GM13977 (cell line): Measurements from ENCODE around the gene COQ8B.
"Not testable (repeated sequence)": the region's sequence is repeated elsewhere in the genome, so short reads cannot be mapped to it uniquely, and the experiment has no call there.

ENCODE experiments used
- DNase-seq: peaks from one replicate; pipeline ENCODE4 v3.0.0; 2012; ENCODE audit warnings: low spot score
- CTCF ChIP-seq: IDR thresholded peaks from 2 replicates; pipeline ENCODE4 v1.5.1; 2012; ENCODE audit warnings: mild to moderate bottlenecking, control low read depth; ENCODE audit not compliant: insufficient read depth; ENCODE audit errors: extremely low read depth, missing control alignments
- in situ Hi-C: fragments of 300-500 bp; cut with MboI; formaldehyde crosslinking; loops from one replicate; pipeline ENCODE4 v1.12.0; 2022; ENCODE audit warnings: low sequenced_read_pairs, low pct_unique_long_range_greater_than_20kb, mixed read lengths, inconsistent platforms; ENCODE audit not compliant: unreplicated experiment

Gene COQ8B

DNA sequence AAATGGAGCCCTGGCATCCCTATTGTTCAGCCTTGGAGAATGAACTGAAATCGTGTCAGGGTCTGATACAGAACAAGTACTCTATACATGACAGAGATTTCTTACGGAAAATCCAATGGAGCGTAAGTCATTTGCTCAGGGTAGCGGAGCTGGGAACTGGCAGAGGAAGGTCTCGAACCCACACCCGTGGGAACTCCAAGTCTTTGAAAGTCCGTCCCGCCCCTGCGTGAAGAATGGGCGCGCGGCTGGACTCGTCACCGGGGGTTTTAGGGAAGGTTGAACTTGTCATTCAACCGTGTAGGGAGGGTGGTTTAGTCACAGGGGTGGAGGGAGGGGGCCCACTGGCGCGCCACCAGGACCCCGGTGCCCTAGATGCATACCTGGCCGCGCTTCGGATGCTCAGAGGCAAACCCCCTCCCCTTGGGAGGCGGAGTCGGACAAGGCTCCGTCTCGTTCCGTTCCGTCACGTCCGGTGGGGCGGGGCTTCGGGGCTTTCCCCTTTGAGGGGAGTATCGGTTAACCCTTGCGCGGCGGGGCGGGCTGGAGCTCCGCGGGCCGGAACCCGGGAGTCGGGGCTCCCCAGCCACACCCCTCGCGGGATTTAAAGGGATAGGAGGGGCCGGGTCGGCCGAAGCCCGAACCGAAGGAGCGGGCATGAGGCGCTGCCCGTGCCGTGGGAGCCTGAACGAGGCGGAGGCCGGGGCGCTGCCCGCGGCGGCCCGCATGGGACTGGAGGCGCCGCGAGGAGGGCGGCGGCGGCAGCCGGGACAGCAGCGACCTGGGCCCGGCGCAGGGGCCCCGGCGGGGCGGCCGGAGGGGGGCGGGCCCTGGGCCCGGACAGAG, at the start of gene COQ8B, which contains the start of gene ITPKC:
Gene COQ8B (minus strand): TSS at position 405 of the 843 bp plus-strand sequence. CDS start 2,254 bp downstream, outside the sequence.
Gene ITPKC (plus strand): TSS at position 631 of the 843 bp plus-strand sequence. CDS start 24 bp downstream, at position 655.
- in situ Hi-C loops, result no loop called here
- no peak for TF ChIP-seq CTCF
- DNase-seq, result peak; percentile 98

DNA sequence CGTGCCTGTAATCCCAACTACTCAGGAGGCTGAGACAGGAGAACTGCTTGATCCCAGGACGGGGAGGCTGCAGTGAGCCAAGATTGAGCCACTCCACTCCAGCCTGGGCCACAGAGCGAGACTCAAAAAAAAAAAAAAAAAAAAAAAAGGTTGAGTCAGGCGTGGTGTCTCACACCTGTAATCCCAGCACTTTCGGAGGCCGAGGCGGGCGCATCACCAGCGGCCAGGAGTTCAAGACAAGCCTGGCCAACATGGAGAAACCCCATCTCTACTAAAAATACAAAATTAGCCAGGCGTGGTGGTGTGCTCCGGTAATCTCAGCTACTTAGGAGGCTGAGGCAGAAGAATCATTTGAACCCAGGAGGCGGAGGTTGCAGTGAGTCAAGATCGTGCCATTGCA, 49.7 kb upstream of the COQ8B start:
- DNase-seq, in situ Hi-C loops: not testable (repeated sequence)

DNA sequence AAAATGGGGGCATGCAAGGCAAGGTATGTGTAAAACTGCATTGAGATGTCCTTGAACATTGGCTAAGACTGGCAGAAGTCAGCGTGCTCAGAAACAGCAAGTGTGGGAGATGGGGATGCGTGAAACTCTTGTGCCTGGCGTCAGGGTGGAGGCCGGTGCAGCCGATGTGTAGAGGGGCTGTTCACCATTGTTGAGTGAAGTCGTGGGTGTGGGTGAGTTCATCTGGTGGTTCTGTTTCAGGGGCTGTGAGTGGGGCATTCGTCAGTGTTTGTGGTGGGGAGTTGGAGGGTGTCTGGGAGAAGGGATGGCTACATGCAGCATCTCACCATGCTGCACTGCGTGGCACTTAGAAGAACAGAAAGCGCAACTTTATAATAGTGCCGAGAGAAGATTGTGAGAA, 47.3 kb upstream of the COQ8B start:
- in situ Hi-C loops, result no loop called here
- no peak for DNase-seq
- no peak for TF ChIP-seq CTCF

DNA sequence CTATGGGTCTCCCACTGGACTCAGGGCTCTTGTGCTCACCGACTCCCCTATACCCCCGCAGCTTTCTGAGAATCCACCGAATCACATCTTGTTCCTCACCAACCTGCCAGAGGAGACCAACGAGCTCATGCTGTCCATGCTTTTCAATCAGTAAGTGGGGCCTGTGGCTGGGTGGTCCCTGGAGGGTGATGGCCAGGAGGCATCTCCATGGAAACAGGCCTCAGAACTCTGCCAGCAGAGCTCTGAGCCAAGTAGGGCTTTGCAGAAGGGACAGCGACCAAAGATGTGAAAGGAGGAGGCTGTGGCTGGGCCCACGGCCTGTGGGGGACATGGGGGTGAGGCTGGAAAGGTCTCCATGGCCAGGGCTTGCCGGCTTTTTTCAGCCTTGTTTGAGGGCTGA, 46.8 kb upstream of the COQ8B start:
- DNase-seq, result no peak

DNA sequence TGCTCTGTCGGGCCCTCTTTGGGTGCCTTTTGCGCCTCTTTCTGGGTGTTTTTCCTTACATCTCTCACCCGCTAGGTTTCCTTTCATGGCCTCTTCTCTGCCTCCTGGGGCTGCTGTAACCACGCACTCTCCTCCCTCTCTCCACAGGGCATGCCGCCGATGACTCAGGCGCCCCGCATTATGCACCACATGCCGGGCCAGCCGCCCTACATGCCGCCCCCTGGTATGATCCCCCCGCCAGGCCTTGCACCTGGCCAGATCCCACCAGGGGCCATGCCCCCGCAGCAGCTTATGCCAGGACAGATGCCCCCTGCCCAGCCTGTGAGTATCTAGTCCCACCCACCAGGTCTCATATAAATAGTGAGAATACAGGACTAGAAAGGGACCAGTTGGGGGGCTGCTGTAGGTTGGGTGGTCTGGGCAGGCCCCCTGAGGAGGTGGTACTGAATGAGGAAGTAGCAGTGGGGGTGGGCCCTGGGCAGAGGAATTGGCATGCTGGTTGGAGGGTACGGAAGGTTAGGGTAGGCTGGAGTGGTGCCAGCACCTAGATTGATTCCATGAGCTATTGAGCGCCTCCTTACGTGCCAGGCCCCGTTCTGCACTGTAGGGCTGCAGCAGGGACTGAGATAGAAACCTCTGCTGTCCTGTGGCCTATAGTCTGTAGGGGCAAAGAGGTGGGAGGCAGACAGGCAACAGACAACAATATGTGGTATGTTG, 46.2 kb upstream of the COQ8B start:
- TF ChIP-seq CTCF, result no peak
- in situ Hi-C loops, result no loop called here
- no peak for DNase-seq

More for the DNA sequence above, 46.8 kb upstream of the COQ8B start:
- TF ChIP-seq CTCF, result no peak
- in situ Hi-C loops, result no loop called here

GRCh38 chr19:40759352-40759751, 42.7 kb upstream of the COQ8B start:
- no peak for TF ChIP-seq CTCF
- no peak for DNase-seq
- in situ Hi-C loops, result no loop called here

DNA sequence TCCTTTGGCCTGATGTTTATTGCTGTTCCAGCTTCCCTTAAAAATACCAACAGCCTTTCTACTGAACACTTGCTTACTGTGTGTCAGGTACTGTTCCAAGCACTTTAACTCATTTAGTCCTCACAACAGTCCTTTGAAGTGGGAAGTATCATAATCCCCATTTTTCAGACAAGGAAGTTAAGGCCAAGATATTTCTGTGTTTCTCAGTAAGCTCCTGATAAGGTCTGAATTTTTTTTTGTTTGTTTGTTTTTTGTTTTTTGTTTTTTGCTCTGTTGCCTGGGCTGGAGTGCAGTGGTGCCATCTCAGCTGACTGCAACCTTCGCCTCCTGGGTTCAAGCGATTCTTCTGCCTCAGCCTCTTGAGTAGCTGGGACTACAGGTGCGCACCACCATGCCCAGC, 41.8 kb upstream of the COQ8B start:
- DNase-seq, result no peak
- in situ Hi-C loops, result no loop called here
- TF ChIP-seq CTCF, result no peak
